SK-N-DZ (cell line): ENCODE data around the gene POLRMT.

Experiments used
- DNase-seq: peaks from one replicate; pipeline ENCODE4 v3.0.0-alpha.2; 2015; ENCODE audit warnings: low spot score

Gene POLRMT

GRCh38 chr19:663682-664117 lies 30.4 kb upstream of the POLRMT start:
- no peak for DNase-seq

- DNase-seq, result peak; percentile 89
Measured at GRCh38 chr19:662962-663681, 29.8 kb upstream of the POLRMT start, which contains the start of gene RNF126. TSS of gene RNF126 (minus strand) at chr19:663214. CDS start at chr19:663121, 93 bp downstream.

- no peak for DNase-seq
Measured at GRCh38 chr19:662207-662961, 29.0 kb upstream of the POLRMT start.

- DNase-seq, result no peak
Measured at GRCh38 chr19:661427-662196, 28.3 kb upstream of the POLRMT start.

GRCh38 chr19:660793-661426 lies 27.6 kb upstream of the POLRMT start:
- no peak for DNase-seq

- no peak for DNase-seq
Measured at GRCh38 chr19:658916-659839, 25.8 kb upstream of the POLRMT start.

- DNase-seq, result no peak
Measured at GRCh38 chr19:658059-658839, 24.9 kb upstream of the POLRMT start.

- DNase-seq, result no peak
Measured at GRCh38 chr19:657611-658010, 24.3 kb upstream of the POLRMT start.

- no peak for DNase-seq
Measured at GRCh38 chr19:656751-657559, 23.6 kb upstream of the POLRMT start.

- DNase-seq, result no peak
Measured at GRCh38 chr19:655691-656090, 22.4 kb upstream of the POLRMT start.

- no peak for DNase-seq
Measured at GRCh38 chr19:653425-653824, 20.1 kb upstream of the POLRMT start.

GRCh38 chr19:652467-653389 lies 19.4 kb upstream of the POLRMT start:
- no peak for DNase-seq

GRCh38 chr19:651991-652390 lies 18.7 kb upstream of the POLRMT start:
- no peak for DNase-seq

GRCh38 chr19:651114-651818 lies 17.9 kb upstream of the POLRMT start:
- no peak for DNase-seq

GRCh38 chr19:650121-650520 lies 16.8 kb upstream of the POLRMT start:
- no peak for DNase-seq

GRCh38 chr19:648904-649801 lies 15.8 kb upstream of the POLRMT start:
- no peak for DNase-seq
